Trophoblast cell (in vitro differentiated cells and primary cell): ENCODE data around the gene SLFN11.
"Not testable (repeated sequence)": the region's sequence is repeated elsewhere in the genome, so short reads cannot be mapped to it uniquely, and the experiment has no call there.

Source experiments
- DNase-seq, 2 donors: peaks; one replicate each; pipeline ENCODE4 v3.0.0-alpha.2; 2016
- H2AFZ ChIP-seq: 2 replicates; pipeline ENCODE4 v1.6.1; 2013; ENCODE audit warnings: low read length, moderate library complexity, mild to moderate bottlenecking; ENCODE audit not compliant: insufficient read depth, poor library complexity
- H2AK5ac ChIP-seq: 2 replicates; pipeline ENCODE4 v1.6.1; 2013; ENCODE audit warnings: mild to moderate bottlenecking, low read length
- H2BK120ac ChIP-seq: 2 replicates; pipeline ENCODE4 v1.6.1; 2013; ENCODE audit warnings: low read length, mild to moderate bottlenecking, moderate library complexity; ENCODE audit not compliant: insufficient read depth, poor library complexity
- H2BK12ac ChIP-seq: 2 replicates; pipeline ENCODE4 v1.6.1; 2013; ENCODE audit warnings: mild to moderate bottlenecking, low read length, moderate library complexity
- H2BK5ac ChIP-seq: 2 replicates; pipeline ENCODE4 v1.6.1; 2013; ENCODE audit warnings: low read length, low read depth, moderate library complexity, mild to moderate bottlenecking; ENCODE audit not compliant: poor library complexity
- H3K14ac ChIP-seq: 2 replicates; pipeline ENCODE4 v1.6.1; 2013; ENCODE audit warnings: mild to moderate bottlenecking, low read length
- H3K18ac ChIP-seq: 2 replicates; pipeline ENCODE4 v1.6.1; 2013; ENCODE audit warnings: mild to moderate bottlenecking, low read length
- H3K23ac ChIP-seq: 2 replicates; pipeline ENCODE4 v1.6.1; 2013; ENCODE audit warnings: low read length
- H3K27ac ChIP-seq: 2 replicates; pipeline ENCODE4 v1.5.1; 2013; ENCODE audit warnings: low read depth, mild to moderate bottlenecking, inconsistent platforms, low read length, moderate library complexity
- H3K27me3 ChIP-seq: 2 replicates; pipeline ENCODE4 v1.6.1; 2013; ENCODE audit warnings: inconsistent platforms, mild to moderate bottlenecking, low read length, moderate library complexity; ENCODE audit not compliant: insufficient read depth
- H3K36me3 ChIP-seq, 2 experiments: 1 replicate in 1 of 2; 2 replicates in 1 of 2; pipeline ENCODE4 v1.6.1; 2013; ENCODE audit warnings: low read length in 2 of 2, mild to moderate bottlenecking in 2 of 2, moderate library complexity in 1 of 2; ENCODE audit not compliant: insufficient read depth in 2 of 2, control insufficient read depth in 1 of 2
- H3K4ac ChIP-seq: 2 replicates; pipeline ENCODE4 v1.6.1; 2013; ENCODE audit warnings: low read depth, mild to moderate bottlenecking, low read length, moderate library complexity
- H3K4me1 ChIP-seq, 2 experiments: 1 replicate in 1 of 2; 2 replicates in 1 of 2; pipeline ENCODE4 v1.6.1; 2013; ENCODE audit warnings: low read length in 2 of 2, mild to moderate bottlenecking in 2 of 2, moderate library complexity in 1 of 2; ENCODE audit not compliant: insufficient read depth in 2 of 2, control insufficient read depth in 1 of 2
- H3K4me2 ChIP-seq: 2 replicates; pipeline ENCODE4 v1.6.1; 2013; ENCODE audit warnings: inconsistent platforms, mild to moderate bottlenecking, low read length, moderate library complexity
- H3K4me3 ChIP-seq: 2 replicates; pipeline ENCODE4 v1.5.1; 2013; ENCODE audit warnings: mild to moderate bottlenecking, low read depth, low read length, inconsistent platforms
- H3K79me1 ChIP-seq: one replicate; pipeline ENCODE4 v1.6.1; 2013; ENCODE audit warnings: low read length
- H3K79me2 ChIP-seq: 2 replicates; pipeline ENCODE4 v1.6.1; 2013; ENCODE audit warnings: low read length, mild to moderate bottlenecking; ENCODE audit not compliant: control insufficient read depth, insufficient read depth, poor library complexity
- H3K9ac ChIP-seq: 2 replicates; pipeline ENCODE4 v1.6.1; 2013; ENCODE audit warnings: mild to moderate bottlenecking, low read length
- H3K9me3 ChIP-seq: 2 replicates; pipeline ENCODE4 v1.6.1; 2013; ENCODE audit warnings: low read depth, mild to moderate bottlenecking, control low read depth, inconsistent platforms, low read length; ENCODE audit not compliant: insufficient read depth
- H4K12ac ChIP-seq: 2 replicates; pipeline ENCODE4 v1.6.1; 2013; ENCODE audit warnings: low read depth, mild to moderate bottlenecking, low read length, moderate library complexity
- H4K8ac ChIP-seq: 2 replicates; pipeline ENCODE4 v1.6.1; 2013; ENCODE audit warnings: low read depth, mild to moderate bottlenecking, low read length, moderate library complexity
- H4K91ac ChIP-seq: one replicate; pipeline ENCODE4 v1.6.1; 2013; ENCODE audit warnings: low read depth, mild to moderate bottlenecking, low read length, moderate library complexity
- WGBS: extraction: QIAGEN DNeasy Blood & Tissue Kit; methylation state at CpG from one replicate; pipeline ENCODE4 v1.1.7; 2013; ENCODE audit warnings: missing lambda C conversion rate; ENCODE audit not compliant: insufficient read length, insufficient coverage; ENCODE audit errors: extremely low coverage; 5-methylcytosine and 5-hydroxymethylcytosine counted together

Gene SLFN11

GRCh38 chr17:35393783-35394182 lies 20.4 kb upstream of the SLFN11 start:
- H3K36me3 ChIP-seq, H2BK12ac ChIP-seq, H3K14ac ChIP-seq, H4K8ac ChIP-seq, H2AK5ac ChIP-seq, H3K79me2 ChIP-seq, H4K12ac ChIP-seq, H3K79me1 ChIP-seq, H3K4me3 ChIP-seq, H3K9me3 ChIP-seq, H2AFZ ChIP-seq, H3K27ac ChIP-seq, H3K27me3 ChIP-seq, DNase-seq, H3K23ac ChIP-seq, H4K91ac ChIP-seq, H3K4ac ChIP-seq, H3K4me1 ChIP-seq, H3K9ac ChIP-seq, H3K18ac ChIP-seq, H3K4me2 ChIP-seq, H2BK120ac ChIP-seq, H2BK5ac ChIP-seq: not testable (repeated sequence)
- no CpG with 5 or more reads among the region's 13 CpGs for WGBS

- no peak overlapping the region for H3K23ac ChIP-seq
- H3K4me1 ChIP-seq: no peaks in the 10 kb centered on the region
- H2AK5ac ChIP-seq: no peak overlapping the region
- H3K4ac ChIP-seq: no peak overlapping the region
- H3K4me3 ChIP-seq: no peak overlapping the region
- no peak overlapping the region for H3K9ac ChIP-seq
- H3K4me2 ChIP-seq: no peak overlapping the region
- H2BK5ac ChIP-seq: no peak overlapping the region
- no peak overlapping the region for H3K27ac ChIP-seq
- H3K9me3 ChIP-seq: peaks cover 2% of the 10 kb centered on the region
- H2BK12ac ChIP-seq: no peak overlapping the region
- H2AFZ ChIP-seq: no peak overlapping the region
- H4K12ac ChIP-seq: no peak overlapping the region
- H3K79me2 ChIP-seq: no peaks in the 10 kb centered on the region
- H3K14ac ChIP-seq: no peak overlapping the region
- no peaks in the 10 kb centered on the region for H3K36me3 ChIP-seq
- no peak for DNase-seq
- no CpG with 5 or more reads among the region's 2 CpGs for WGBS
- no peaks in the 10 kb centered on the region for H3K79me1 ChIP-seq
- H2BK120ac ChIP-seq: no peak overlapping the region
- H4K8ac ChIP-seq: no peak overlapping the region
- no peak overlapping the region for H4K91ac ChIP-seq
- H3K27me3 ChIP-seq: no peaks in the 10 kb centered on the region
- no peak overlapping the region for H3K18ac ChIP-seq
Observed at GRCh38 chr17:35390663-35391062, 17.2 kb upstream of the SLFN11 start.

- no CpG with 5 or more reads among the region's 2 CpGs for WGBS
Observed at GRCh38 chr17:35390156-35390555, 16.7 kb upstream of the SLFN11 start.

GRCh38 chr17:35387496-35387895 lies 14.1 kb upstream of the SLFN11 start:
- no peak overlapping the region for H2BK5ac ChIP-seq
- H3K36me3 ChIP-seq: no peaks in the 10 kb centered on the region
- H2BK12ac ChIP-seq: no peak overlapping the region
- H3K14ac ChIP-seq: no peak overlapping the region
- no peak overlapping the region for H4K91ac ChIP-seq
- no peak overlapping the region for H4K8ac ChIP-seq
- no peak overlapping the region for H3K9ac ChIP-seq
- no peak overlapping the region for H3K27ac ChIP-seq
- DNase-seq: no peak
- no peak overlapping the region for H3K4me3 ChIP-seq
- H3K9me3 ChIP-seq: no peaks in the 10 kb centered on the region
- no peak overlapping the region for H2AFZ ChIP-seq
- H4K12ac ChIP-seq: no peak overlapping the region
- no peak overlapping the region for H3K4ac ChIP-seq
- H3K23ac ChIP-seq: no peak overlapping the region
- H3K27me3 ChIP-seq: no peaks in the 10 kb centered on the region
- H3K18ac ChIP-seq: no peak overlapping the region
- no peaks in the 10 kb centered on the region for H3K4me1 ChIP-seq
- no peaks in the 10 kb centered on the region for H3K79me2 ChIP-seq
- no peak overlapping the region for H2AK5ac ChIP-seq
- H2BK120ac ChIP-seq: no peak overlapping the region
- no peaks in the 10 kb centered on the region for H3K79me1 ChIP-seq
- H3K4me2 ChIP-seq: no peak overlapping the region

More at GRCh38 chr17:35390156-35390555, 16.7 kb upstream of the SLFN11 start:
- Histone ChIP-seq H3K4ac (no peak overlapping the region), H2AFZ (no peak overlapping the region), H3K23ac (no peak overlapping the region), H2AK5ac (no peak overlapping the region), H2BK5ac (no peak overlapping the region), H3K4me2 (no peak overlapping the region), H3K4me1 (no peaks in the 10 kb centered on the region), H3K27ac (no peak overlapping the region), H3K79me2 (no peaks in the 10 kb centered on the region), H2BK12ac (no peak overlapping the region), H4K8ac (no peak overlapping the region), H3K9me3 (peaks cover 2% of the 10 kb centered on the region), H3K9ac (no peak overlapping the region), H3K27me3 (no peaks in the 10 kb centered on the region), H3K79me1 (no peaks in the 10 kb centered on the region), H2BK120ac (no peak overlapping the region), H4K12ac (no peak overlapping the region), H3K4me3 (no peak overlapping the region), H3K14ac (no peak overlapping the region), H3K18ac (no peak overlapping the region), H3K36me3 (no peaks in the 10 kb centered on the region), H4K91ac (no peak overlapping the region)
- DNase-seq: no peak
